HG03196 (cell line): ENCODE measurements around the gene ASF1B.

Experiments
- ATAC-seq: cut with Tn5 transposase; IDR thresholded peaks from one replicate; pipeline ENCODE4 v1.9.1; 2021; ENCODE audit not compliant: unreplicated experiment

The ASF1B gene

GRCh38 chr19:14111486-14111885 lies 24.9 kb downstream of the ASF1B start:
- ATAC-seq, result no peak

- no peak for ATAC-seq
These were observed 25.7 kb downstream of the ASF1B start for GRCh38 chr19:14110650-14111049.

GRCh38 chr19:14107581-14108461 lies 28.6 kb downstream of the ASF1B start:
- no peak for ATAC-seq

- no peak for ATAC-seq
These were observed 29.5 kb downstream of the ASF1B start for GRCh38 chr19:14106840-14107239.

- no peak for ATAC-seq
These were observed 30.7 kb downstream of the ASF1B start for GRCh38 chr19:14105680-14106079.

- no peak for ATAC-seq
These were observed 33.1 kb downstream of the ASF1B start for GRCh38 chr19:14103310-14103709.

GRCh38 chr19:14102756-14103155 lies 33.6 kb downstream of the ASF1B start:
- no peak for ATAC-seq

- no peak for ATAC-seq
These were observed 34.2 kb downstream of the ASF1B start for GRCh38 chr19:14102102-14102696.

GRCh38 chr19:14101003-14101545 lies 35.3 kb downstream of the ASF1B start:
- ATAC-seq, result no peak

GRCh38 chr19:14097532-14098151 lies 38.7 kb downstream of the ASF1B start:
- ATAC-seq, result no peak

- ATAC-seq, result no peak
These were observed 40.0 kb downstream of the ASF1B start for GRCh38 chr19:14096272-14096992.

- no peak for ATAC-seq
These were observed 41.5 kb downstream of the ASF1B start for GRCh38 chr19:14094854-14095253.

- ATAC-seq, result no peak
These were observed 43.1 kb downstream of the ASF1B start for GRCh38 chr19:14093117-14093823.

GRCh38 chr19:14091813-14092462 lies 44.5 kb downstream of the ASF1B start:
- peak; percentile 17 for ATAC-seq

GRCh38 chr19:14091081-14091812 lies 45.1 kb downstream of the ASF1B start:
- peak; percentile 56 for ATAC-seq

- ATAC-seq, result peak; percentile 30
These were observed 45.8 kb downstream of the ASF1B start, which contains the start of gene SAMD1 for GRCh38 chr19:14090509-14091080. SAMD1 (minus strand) TSS chr19:14090751.

- no peak for ATAC-seq
These were observed 46.5 kb downstream of the ASF1B start for GRCh38 chr19:14089662-14090508.

GRCh38 chr19:14089412-14089661 lies 47.1 kb downstream of the ASF1B start:
- no peak for ATAC-seq
